Fibroblast of lung (primary cell): ENCODE measurements around the gene CLIP1. TPM values are rescaled to one million over a fixed set of nuclear protein-coding genes. Genes with fewer than 3 reads are reported as not detected.

Source experiments
- DNase-seq, 2 donors: peaks; one replicate each; pipeline versions ENCODE4 v3.0.0 to v3.0.0-alpha.2; 2010; ENCODE audit warnings: low read depth in 2 of 2
- H2AFZ ChIP-seq: 2 replicates; pipeline ENCODE4 v1.5.1; 2012; ENCODE audit warnings: low read length, control low read depth, inconsistent platforms
- H3K27ac ChIP-seq: 2 replicates; pipeline ENCODE4 v1.5.1; 2011; ENCODE audit warnings: low read length, control low read depth; ENCODE audit not compliant: insufficient read depth
- H3K27me3 ChIP-seq: 2 replicates; pipeline ENCODE4 v1.5.1; 2011; ENCODE audit warnings: mild to moderate bottlenecking, low read length; ENCODE audit not compliant: control insufficient read depth, insufficient read depth
- H3K36me3 ChIP-seq: 2 replicates; pipeline ENCODE4 v1.5.1; 2011; ENCODE audit warnings: low read length; ENCODE audit not compliant: control insufficient read depth, insufficient read depth
- H3K4me1 ChIP-seq: 2 replicates; pipeline ENCODE4 v1.5.1; 2011; ENCODE audit warnings: low read length; ENCODE audit not compliant: control insufficient read depth, insufficient read depth; ENCODE audit errors: extremely low read depth
- H3K4me2 ChIP-seq: 2 replicates; pipeline ENCODE4 v1.5.1; 2011; ENCODE audit warnings: low read length, control low read depth; ENCODE audit not compliant: insufficient read depth; ENCODE audit errors: extremely low read depth
- H3K4me3 ChIP-seq, 4 experiments: fragments of 200-600 bp in 1 of 4; sonication (generic) in 1 of 4; replicated peaks in 1 of 4; 2 replicates each; pipeline ENCODE4 v1.5.1; 2011 to 2016; ENCODE audit warnings: low read length in 4 of 4, low read depth in 3 of 4, mild to moderate bottlenecking in 3 of 4, control low read depth in 2 of 4, inconsistent platforms in 1 of 4, mixed read lengths in 1 of 4; ENCODE audit not compliant: insufficient read depth in 1 of 4; ENCODE audit errors: control extremely low read depth in 1 of 4
- H3K79me2 ChIP-seq: 2 replicates; pipeline ENCODE4 v1.5.1; 2012; ENCODE audit warnings: mild to moderate bottlenecking, low read length, inconsistent platforms; ENCODE audit not compliant: control insufficient read depth, insufficient read depth
- H3K9ac ChIP-seq: 2 replicates; pipeline ENCODE4 v1.5.1; 2011; ENCODE audit warnings: mild to moderate bottlenecking, low read length, control low read depth; ENCODE audit not compliant: insufficient read depth
- H3K9me3 ChIP-seq: 2 replicates; pipeline ENCODE4 v1.5.1; 2012; ENCODE audit warnings: low read depth, low read length; ENCODE audit not compliant: control insufficient read depth, insufficient read depth
- H4K20me1 ChIP-seq: 2 replicates; pipeline ENCODE4 v1.5.1; 2011; ENCODE audit warnings: low read length; ENCODE audit not compliant: control insufficient read depth, insufficient read depth; ENCODE audit errors: extremely low read depth
- EZH2 ChIP-seq: IDR thresholded peaks from 2 replicates; pipeline ENCODE4 v1.5.1; 2012; ENCODE audit warnings: low read length, control low read depth, mild to moderate bottlenecking; ENCODE audit errors: missing control alignments
- polyA plus RNA-seq, 2 donors: library from polyadenylated mRNA; depleted of rRNA in 1 of 2; stranded (reverse) in 1 of 2; unstranded in 1 of 2; fragments of >200 nt; gene quantifications; 2 replicates each; pipeline ENCODE4 v1.2.1, GENCODE V29; 2011 to 2012; ENCODE audit warnings: missing spikeins in 1 of 2
- total RNA-seq: library from RNA; depleted of rRNA; stranded (reverse); fragments of >200 nt; gene quantifications from 2 replicates; pipeline ENCODE4 v1.2.1, GENCODE V29; 2014
- TF ChIP-seq, protein P1 (sequence below), 2 donors: IDR thresholded peaks in 1 of 2; conservative IDR thresholded peaks in 1 of 2; 1 replicate in 1 of 2; 2 replicates in 1 of 2; pipeline ENCODE4 v1.5.1; 2011 to 2012; ENCODE audit warnings: low read length in 2 of 2, control low read depth in 1 of 2, inconsistent platforms in 1 of 2, low read depth in 1 of 2, mild to moderate bottlenecking in 1 of 2

Gene CLIP1
- total and polyA plus RNA-seq, 2 donors (not counting 1 experiment from before 2014, with no cell fraction given), result 75.5 to 147 TPM

DNA sequence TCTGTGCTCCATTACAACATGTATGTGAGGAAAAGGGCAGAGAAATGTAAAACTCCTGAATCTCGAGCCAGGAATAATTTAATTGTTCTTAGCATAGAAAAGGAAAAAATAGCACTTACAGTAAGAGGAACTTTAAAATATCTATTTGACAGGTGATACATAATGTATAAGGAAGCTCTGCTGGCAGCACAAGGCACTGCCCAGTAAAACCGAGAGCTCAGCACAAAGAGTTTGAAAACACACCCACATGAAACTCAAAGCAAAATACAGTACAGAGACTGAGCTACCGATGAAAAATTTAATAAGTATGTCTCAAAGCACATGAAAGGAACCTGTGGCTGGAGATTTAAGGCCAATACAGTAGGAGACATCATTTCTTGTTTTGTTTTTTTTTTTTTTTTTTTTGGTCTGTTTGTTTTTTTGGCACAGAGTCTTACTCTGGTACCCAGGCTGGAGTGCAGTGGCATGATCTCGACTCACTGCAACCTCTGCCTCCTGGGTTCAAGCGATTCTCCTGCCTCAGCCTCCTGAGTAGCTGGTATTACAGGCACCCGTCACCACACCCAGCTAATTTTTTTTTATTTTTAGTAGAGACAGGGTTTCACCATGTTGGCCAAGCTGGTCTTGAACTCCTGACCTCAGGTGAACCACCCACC, 19.2 kb downstream of the CLIP1 start:
- Histone ChIP-seq H3K27ac (no peak overlapping the region), H3K9ac (no peak overlapping the region), H3K4me3 (no peak overlapping the region), H3K9me3 (no peaks in the 10 kb centered on the region), H3K36me3 (peaks cover 1% of the 10 kb centered on the region), H4K20me1 (no peaks in the 10 kb centered on the region), H3K27me3 (no peaks in the 10 kb centered on the region), H3K79me2 (peaks cover 60% of the 10 kb centered on the region), H3K4me1 (peaks cover 13% of the 10 kb centered on the region), H2AFZ (no peak overlapping the region), H3K4me2 (no peak overlapping the region)
- TF ChIP-seq EZH2, result no peak
- TF ChIP-seq, protein P1, sequence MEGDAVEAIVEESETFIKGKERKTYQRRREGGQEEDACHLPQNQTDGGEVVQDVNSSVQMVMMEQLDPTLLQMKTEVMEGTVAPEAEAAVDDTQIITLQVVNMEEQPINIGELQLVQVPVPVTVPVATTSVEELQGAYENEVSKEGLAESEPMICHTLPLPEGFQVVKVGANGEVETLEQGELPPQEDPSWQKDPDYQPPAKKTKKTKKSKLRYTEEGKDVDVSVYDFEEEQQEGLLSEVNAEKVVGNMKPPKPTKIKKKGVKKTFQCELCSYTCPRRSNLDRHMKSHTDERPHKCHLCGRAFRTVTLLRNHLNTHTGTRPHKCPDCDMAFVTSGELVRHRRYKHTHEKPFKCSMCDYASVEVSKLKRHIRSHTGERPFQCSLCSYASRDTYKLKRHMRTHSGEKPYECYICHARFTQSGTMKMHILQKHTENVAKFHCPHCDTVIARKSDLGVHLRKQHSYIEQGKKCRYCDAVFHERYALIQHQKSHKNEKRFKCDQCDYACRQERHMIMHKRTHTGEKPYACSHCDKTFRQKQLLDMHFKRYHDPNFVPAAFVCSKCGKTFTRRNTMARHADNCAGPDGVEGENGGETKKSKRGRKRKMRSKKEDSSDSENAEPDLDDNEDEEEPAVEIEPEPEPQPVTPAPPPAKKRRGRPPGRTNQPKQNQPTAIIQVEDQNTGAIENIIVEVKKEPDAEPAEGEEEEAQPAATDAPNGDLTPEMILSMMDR (conservative IDR thresholded peaks at IDR 0.05 in 1 of 2, IDR thresholded peaks at IDR 0.05 in 1 of 2; ENCODE audit: low read depth in 1 of 2, low read length in 2 of 2), result no peak
- no peak for DNase-seq

DNA sequence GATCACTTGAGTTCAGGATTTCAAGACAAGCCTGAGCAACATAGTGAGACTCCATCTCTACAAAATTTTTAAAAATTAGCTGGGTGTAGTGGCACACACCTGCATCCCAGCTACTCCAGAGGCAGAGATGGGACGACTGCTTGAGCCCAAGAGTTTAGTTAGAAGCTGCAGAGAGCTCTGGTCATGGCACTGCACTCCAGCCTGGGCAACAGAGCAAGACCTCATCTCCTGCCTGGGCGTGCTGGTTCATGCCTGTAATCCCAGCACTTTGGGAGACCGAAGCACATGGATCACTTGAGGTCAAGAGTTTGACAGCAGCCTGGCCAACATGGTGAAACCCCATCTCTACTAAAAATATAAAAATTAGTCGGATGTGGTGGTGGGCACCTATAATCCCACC, 20.2 kb downstream of the CLIP1 start:
- Histone ChIP-seq H3K4me2 (no peak overlapping the region), H3K36me3 (peaks cover 1% of the 10 kb centered on the region), H3K4me1 (peaks cover 13% of the 10 kb centered on the region), H4K20me1 (no peaks in the 10 kb centered on the region), H3K27me3 (no peaks in the 10 kb centered on the region), H3K4me3 (no peak overlapping the region), H3K27ac (no peak overlapping the region), H3K9ac (no peak overlapping the region), H2AFZ (no peak overlapping the region), H3K79me2 (peaks cover 58% of the 10 kb centered on the region), H3K9me3 (no peaks in the 10 kb centered on the region)
- TF ChIP-seq, protein P1 (conservative IDR thresholded peaks at IDR 0.05 in 1 of 2, IDR thresholded peaks at IDR 0.05 in 1 of 2; ENCODE audit: low read depth in 1 of 2, low read length in 2 of 2), result no peak
- TF ChIP-seq EZH2, result no peak
- DNase-seq, result no peak

GRCh38 chr12:122399592-122400373, 22.7 kb downstream of the CLIP1 start:
- peak overlapping the region; percentile 98 for H3K27ac ChIP-seq
- peak overlapping the region in 3 of 4 experiments; percentile 1 to 36 (median 33) for H3K4me3 ChIP-seq
- peaks cover 10% of the 10 kb centered on the region for H3K4me1 ChIP-seq
- H3K9ac ChIP-seq, result peak overlapping the region; percentile 62
- no peaks in the 10 kb centered on the region for H3K9me3 ChIP-seq
- peak; percentile 92 to 94 for DNase-seq
- no peak for TF ChIP-seq EZH2
- TF ChIP-seq, protein P1 (conservative IDR thresholded peaks at IDR 0.05 in 1 of 2, IDR thresholded peaks at IDR 0.05 in 1 of 2; ENCODE audit: low read depth in 1 of 2, low read length in 2 of 2), result peak; percentile 69 to 73
- H3K79me2 ChIP-seq, result peaks cover 62% of the 10 kb centered on the region
- no peaks in the 10 kb centered on the region for H3K27me3 ChIP-seq
- H4K20me1 ChIP-seq, result no peaks in the 10 kb centered on the region
- peaks cover 1% of the 10 kb centered on the region for H3K36me3 ChIP-seq
- no peak overlapping the region for H2AFZ ChIP-seq
- peak overlapping the region; percentile 76 for H3K4me2 ChIP-seq
